Measurements from ENCODE around the gene FIBIN.

FIBIN gene

GRCh38 chr11:27022659-27023251, 28.8 kb downstream of the FIBIN start:
- no peak for DNase-seq (ENCODE audit: low read depth)

GRCh38 chr11:27024865-27025264, 31.0 kb downstream of the FIBIN start:
- no peak for DNase-seq (ENCODE audit: low read depth)

- no peak for DNase-seq (ENCODE audit: low read depth)
Measured at GRCh38 chr11:27025312-27025955, 31.5 kb downstream of the FIBIN start.

GRCh38 chr11:27025957-27026733, 32.2 kb downstream of the FIBIN start:
- no peak for DNase-seq (ENCODE audit: low read depth)

GRCh38 chr11:27028561-27028965, 34.7 kb downstream of the FIBIN start:
- DNase-seq (ENCODE audit: low read depth): no peak

GRCh38 chr11:27029966-27030365, 36.1 kb downstream of the FIBIN start:
- DNase-seq (ENCODE audit: low read depth): no peak

- no peak for DNase-seq (ENCODE audit: low read depth)
Measured at GRCh38 chr11:27031754-27032153, 37.8 kb downstream of the FIBIN start.

GRCh38 chr11:27039873-27040272, 46.0 kb downstream of the FIBIN start:
- DNase-seq (ENCODE audit: low read depth): no peak

- no peak for DNase-seq (ENCODE audit: low read depth)
Measured at GRCh38 chr11:27040302-27041115, 46.6 kb downstream of the FIBIN start, which contains the start of gene BBOX1. BBOX1 (plus strand) TSS chr11:27040815; CDS start chr11:27055431, 14,616 bp downstream.

- no peak for DNase-seq (ENCODE audit: low read depth)
Measured at GRCh38 chr11:27041141-27041899, 47.4 kb downstream of the FIBIN start.

Measured in stimulated activated CD8-positive, alpha-beta memory T cell treated with anti-CD3 and anti-CD28 coated beads, Interleukin-12 subunit alpha, Interleukin-12 subunit beta, amount 100 ng/mL, for 1 hour (primary cell).